Measurements from ENCODE around the gene STOML1.
"Not testable (repeated sequence)": the region's sequence is repeated elsewhere in the genome, so short reads cannot be mapped to it uniquely, and the experiment has no call there.

Gene STOML1

GRCh38 chr15:73944161-73945129 is 47.6 kb downstream of the STOML1 start:
- no peak for DNase-seq

- DNase-seq = no peak
These were observed 49.3 kb downstream of the STOML1 start for GRCh38 chr15:73942751-73943270.

- no peak for DNase-seq
These were observed 50.0 kb downstream of the STOML1 start for GRCh38 chr15:73941871-73942635.

DNA sequence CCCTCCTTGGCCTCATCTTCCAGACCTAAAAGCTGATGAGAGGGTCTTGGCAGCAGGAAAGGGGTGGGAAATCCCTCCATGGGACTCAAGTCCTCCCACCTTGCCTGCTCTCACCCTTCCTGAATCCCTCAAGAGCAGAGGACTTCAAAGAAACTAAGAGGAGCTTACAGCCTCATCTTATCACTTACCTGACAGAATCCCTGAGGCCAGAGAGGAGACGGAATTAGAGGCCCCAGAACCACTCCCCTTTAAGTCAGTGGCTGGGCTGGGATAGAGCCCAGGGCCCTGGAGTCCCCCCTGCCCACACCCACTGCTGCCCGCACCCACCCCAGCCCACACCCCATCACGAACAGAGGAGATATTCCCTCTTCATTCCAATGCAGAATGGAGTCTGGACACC is 50.6 kb downstream of the STOML1 start:
- DNase-seq = no peak

- DNase-seq = no peak
These were observed 51.1 kb downstream of the STOML1 start for GRCh38 chr15:73941044-73941443.

DNA sequence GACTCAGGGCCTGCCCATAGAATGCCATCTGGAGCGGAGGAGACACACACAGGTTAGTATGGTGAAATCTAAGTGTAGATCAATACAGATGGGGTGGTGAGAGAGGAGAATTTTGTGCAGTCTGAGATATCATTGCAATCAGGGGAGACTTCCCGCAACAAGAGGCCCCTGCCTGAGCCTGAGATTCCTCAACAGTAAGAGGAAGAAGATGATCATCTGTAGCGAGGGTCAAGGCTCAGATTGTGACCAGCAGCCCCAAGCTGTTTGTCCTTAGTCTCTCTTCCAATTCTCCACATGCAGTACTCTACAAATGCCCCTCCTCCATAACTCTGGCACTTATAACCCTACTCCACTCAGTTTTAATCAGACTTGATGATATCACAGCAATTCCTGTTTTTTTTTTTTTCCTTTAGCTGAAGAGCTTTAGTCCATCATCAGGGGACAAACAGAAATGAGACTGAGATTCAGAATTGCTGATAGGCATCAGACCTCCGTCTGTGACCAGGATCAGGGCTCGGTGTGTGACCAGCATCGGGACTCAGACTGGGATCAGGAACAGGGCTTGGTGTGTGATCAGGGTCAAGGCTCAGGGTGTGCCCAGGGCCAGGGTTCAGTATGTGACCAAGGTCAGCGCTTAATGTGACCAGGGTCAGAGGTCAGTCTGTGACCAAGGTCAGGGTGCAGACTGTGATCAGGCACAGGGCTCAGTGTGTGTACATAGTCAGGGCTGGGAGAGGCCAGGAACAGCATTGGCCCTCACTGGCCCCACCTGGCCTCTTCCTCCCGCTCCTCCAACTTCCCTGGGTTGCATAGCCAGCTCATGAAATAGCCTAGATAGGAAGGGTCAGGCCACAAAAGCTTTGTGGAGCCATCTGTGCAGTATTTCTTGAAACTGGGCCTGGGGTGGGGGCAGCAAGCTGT is 51.8 kb downstream of the STOML1 start:
- no peak for DNase-seq

DNA sequence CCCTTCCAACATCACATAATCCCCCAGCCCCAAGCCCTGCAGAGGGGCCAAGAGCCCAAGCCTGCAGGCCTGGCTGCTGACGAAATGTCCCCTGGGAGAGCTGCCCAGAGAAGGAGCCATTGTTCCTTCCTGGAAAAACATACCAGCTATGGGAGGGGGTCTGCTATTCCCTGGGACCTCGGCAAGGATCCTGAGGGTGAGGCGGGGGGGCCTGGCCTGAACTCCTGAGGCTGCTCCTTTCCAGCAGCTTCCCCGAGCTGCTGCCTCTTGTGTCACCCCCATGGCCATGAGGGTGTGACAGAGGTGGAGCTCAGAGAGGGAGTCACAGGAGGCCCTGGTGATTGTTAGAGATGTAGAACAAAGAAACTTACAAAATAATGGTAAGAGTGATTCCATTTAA is 53.0 kb downstream of the STOML1 start:
- DNase-seq = no peak

- not testable (repeated sequence) for DNase-seq
These were observed 53.6 kb downstream of the STOML1 start for GRCh38 chr15:73938516-73938915.

- no peak for DNase-seq
These were observed 54.4 kb downstream of the STOML1 start for GRCh38 chr15:73937726-73938125.

GRCh38 chr15:73937296-73937695 is 54.8 kb downstream of the STOML1 start:
- no peak for DNase-seq

DNA sequence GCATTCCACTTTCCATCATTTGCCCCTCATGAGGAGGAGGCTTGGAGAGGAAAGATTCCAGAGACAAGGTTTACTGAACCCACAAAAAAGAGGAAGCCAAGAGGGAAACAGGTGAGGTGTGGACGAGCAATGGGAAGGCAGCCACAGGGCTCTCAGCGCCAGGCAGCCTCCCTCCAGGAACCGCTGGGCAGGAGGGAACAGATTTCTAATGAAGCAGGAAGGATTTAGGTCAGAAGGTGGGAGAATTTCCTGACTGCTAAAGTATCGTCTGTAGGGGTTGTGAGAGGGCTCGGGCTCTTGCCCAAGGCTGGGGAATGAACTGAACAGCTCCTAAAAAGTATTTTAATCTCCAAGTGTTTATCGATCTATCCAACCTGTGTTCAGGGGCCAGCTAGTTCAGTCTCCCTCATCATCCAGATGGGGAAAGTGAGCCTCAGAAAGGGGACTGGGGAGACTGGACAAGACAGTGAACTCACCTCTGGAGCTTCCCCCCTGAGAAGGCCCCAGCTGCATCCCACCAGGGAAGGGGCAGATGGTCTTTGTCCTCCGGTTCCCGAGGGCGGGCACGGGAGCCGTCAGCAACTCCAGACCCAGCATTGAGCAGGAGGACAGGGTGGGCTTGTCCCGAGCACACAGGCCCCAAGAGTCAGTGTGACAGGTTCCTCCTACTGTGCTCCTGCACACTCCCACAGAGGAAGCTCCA is 55.4 kb downstream of the STOML1 start:
- DNase-seq = no peak

DNA sequence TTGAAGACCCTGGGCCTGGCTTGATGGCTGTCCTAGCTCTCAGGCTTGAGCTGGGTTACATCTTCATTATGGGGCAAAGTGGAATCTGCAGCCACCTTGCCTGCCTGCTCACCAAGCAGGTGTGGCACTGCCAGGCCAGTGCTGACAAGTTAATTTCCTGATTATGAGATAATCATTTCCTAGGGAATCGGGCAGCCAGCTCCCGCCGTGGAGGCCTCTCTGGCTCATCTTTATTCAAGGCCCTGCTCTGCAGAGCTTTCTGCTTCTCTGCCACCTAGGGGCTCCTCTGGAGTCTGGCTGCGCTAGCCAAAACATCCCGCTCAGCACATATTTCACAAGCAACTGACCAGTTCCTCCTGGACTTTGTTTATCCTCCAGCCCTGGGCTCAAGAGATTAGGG is 55.9 kb downstream of the STOML1 start:
- DNase-seq = no peak

GRCh38 chr15:73935547-73935946 is 56.5 kb downstream of the STOML1 start:
- no peak for DNase-seq

DNA sequence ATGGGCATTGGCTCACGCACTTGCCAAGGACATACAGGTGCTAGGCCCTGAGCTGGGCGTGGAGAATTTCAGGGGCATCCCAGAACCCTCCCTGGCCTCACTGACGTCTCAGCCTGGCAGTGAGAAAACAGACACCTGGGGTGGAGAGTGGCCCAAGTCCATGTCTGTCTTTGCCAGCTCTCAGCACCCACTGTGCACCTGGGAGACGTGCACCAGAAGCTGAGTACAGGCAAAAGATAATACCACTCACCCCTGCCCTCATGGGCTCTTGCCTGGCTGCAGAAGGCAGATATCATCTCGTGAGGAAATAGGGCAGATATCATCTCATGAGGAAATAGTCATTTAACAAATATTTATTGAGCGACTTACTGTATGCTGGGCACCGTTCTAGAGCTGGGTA is 57.8 kb downstream of the STOML1 start:
- no peak for DNase-seq

GRCh38 chr15:73932381-73933191 is 59.5 kb downstream of the STOML1 start:
- no peak for DNase-seq

DNA sequence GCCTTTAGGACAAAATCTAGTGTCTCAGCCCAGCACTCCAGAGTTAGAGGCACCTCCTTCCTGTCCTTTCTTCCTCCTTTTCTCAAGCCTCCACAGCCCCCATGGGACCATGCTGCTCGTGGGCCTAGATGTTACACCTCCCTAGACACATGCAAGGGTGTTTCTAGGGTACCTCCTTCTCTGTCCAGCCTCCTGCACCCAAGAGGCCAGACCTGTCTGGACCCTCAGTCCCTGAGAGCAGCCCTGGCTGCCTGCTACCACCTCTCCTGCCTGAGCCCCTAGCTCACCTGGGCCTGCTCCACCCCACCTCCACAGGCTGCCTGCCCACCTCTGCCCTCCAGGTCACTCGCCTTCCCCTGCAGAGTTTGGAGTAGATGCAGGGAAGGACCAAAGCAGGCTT is 60.7 kb downstream of the STOML1 start:
- no peak for DNase-seq

DNA sequence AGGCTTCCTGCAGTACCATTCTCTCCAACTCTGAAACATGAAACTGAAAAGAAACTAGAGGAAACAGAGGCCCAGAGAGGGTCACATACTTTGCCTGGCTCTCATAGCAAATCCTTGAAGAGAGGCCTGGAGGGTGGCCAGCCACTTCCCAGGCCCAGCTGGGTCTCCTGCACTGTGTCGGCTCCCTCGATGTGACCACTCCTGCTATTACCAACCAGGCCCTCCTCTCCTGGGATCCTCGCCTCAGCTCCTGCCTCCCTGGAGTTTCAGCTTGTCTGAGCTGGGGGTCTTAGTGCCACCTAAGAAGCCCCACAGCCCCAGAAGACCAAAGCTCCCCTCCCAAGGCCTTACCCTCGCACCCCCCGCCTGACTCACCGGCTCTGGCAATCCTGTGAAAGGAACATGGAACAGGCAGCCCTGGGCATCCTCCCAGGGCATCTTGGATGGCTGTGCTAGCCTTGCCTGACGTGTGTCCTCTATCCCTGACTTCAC is 61.3 kb downstream of the STOML1 start:
- no peak for DNase-seq

DNA sequence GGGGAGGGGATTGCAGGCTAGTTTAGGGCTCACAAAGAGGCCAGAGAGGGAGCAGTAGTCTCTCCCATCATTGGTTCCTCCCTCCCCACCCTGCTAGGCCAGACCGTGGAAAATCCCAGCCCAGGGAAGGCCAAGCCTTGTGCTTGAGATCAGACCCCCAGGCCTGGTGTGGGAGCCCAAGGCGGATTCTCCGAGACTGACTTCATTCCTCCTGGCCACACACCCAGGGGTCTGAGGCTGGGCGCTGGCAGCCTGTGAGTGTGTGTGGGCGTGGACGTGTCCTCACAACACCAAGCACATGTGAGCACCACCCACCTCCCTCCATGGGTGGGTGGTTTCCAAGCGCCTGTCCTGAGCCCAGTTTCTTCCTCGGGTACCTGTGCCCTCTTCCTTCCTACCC is 61.7 kb downstream of the STOML1 start:
- DNase-seq = no peak

GRCh38 chr15:73928971-73929627 is 63.0 kb downstream of the STOML1 start:
- no peak for DNase-seq

All from NCI-H1417 treated with DMSO at 0.1 percent for 48 hours (cell line).